ENCODE measurements around the gene SYVN1. TPM values are rescaled to one million over a fixed set of nuclear protein-coding genes. Genes with fewer than 3 reads are reported as not detected.
A peak's percentile ranks its signal among the peaks of the same experiment; 100 is the strongest.

The SYVN1 gene
- total and polyA plus RNA-seq, 10 of the 15 experiments (the other 5 are each of a cell fraction or from before 2014, with no cell fraction given) = 0.79 to 63.6 (median 20.1) TPM

DNA sequence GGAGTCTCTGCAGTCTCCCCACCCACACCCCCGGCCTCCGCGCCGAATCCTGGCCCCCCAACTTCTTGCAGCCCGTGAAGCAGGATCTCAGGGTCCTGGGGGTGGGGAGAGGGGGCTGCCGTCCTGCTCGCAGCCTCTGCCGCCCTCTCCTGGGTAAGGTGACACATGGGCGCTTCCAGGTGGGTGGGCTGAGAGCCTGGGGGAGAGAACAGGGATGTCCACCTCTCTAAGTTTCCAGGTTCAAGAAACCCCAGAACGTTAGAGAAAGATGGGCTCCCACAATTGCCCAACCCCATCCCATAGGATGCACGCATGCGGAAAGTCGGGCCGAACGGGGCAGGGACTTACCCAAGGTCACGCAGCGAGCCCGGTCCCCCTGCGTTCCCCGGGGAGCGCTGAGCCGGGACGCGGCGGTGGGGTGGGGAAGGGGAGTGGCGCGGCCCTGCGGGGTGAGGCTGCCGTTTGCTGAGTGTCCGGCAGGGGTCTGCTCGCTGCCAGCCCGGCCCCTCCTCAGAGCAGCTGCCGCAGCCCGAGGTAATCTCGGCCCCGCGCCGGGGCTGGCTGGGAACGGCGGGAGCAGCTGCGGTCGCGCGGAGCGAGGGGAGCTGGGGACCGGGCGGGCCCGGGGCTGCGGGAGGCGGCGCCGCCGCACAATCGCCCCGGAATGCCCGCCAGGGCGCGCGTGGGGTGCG is 46.7 kb upstream of the SYVN1 start (continued):
- no peak for TF ChIP-seq REST (IDR thresholded peaks at IDR 0.05; ENCODE audit: low read depth, low read length)
- no peak for TF ChIP-seq JUNB (IDR thresholded peaks at IDR 0.05)
- no peak for TF ChIP-seq RFX5 (IDR thresholded peaks at IDR 0.05; ENCODE audit: low read depth, low read length)
- TF ChIP-seq STAT1 (conservative IDR thresholded peaks at IDR 0.05) = no peak
- no peak for TF ChIP-seq POLR2AphosphoS2 (IDR thresholded peaks at IDR 0.05; ENCODE audit: low read depth, low read length)
- TF ChIP-seq NFYA (IDR thresholded peaks at IDR 0.05; ENCODE audit: borderline replicate concordance, low read depth, low read length) = no peak
- 0 out of 2 replicates have a peak, but pooled peaks have one; percentile 47 for TF ChIP-seq TCF12 (IDR thresholded peaks at IDR 0.05; ENCODE audit: low read depth, low read length)
- peak; percentile 92 for TF ChIP-seq MEF2B (IDR thresholded peaks at IDR 0.05; ENCODE audit: partially characterized antibody, poor library complexity, severe bottlenecking)
- TF ChIP-seq GABPA (IDR thresholded peaks at IDR 0.05; ENCODE audit: low read depth) = no peak
- TF ChIP-seq, protein P1, sequence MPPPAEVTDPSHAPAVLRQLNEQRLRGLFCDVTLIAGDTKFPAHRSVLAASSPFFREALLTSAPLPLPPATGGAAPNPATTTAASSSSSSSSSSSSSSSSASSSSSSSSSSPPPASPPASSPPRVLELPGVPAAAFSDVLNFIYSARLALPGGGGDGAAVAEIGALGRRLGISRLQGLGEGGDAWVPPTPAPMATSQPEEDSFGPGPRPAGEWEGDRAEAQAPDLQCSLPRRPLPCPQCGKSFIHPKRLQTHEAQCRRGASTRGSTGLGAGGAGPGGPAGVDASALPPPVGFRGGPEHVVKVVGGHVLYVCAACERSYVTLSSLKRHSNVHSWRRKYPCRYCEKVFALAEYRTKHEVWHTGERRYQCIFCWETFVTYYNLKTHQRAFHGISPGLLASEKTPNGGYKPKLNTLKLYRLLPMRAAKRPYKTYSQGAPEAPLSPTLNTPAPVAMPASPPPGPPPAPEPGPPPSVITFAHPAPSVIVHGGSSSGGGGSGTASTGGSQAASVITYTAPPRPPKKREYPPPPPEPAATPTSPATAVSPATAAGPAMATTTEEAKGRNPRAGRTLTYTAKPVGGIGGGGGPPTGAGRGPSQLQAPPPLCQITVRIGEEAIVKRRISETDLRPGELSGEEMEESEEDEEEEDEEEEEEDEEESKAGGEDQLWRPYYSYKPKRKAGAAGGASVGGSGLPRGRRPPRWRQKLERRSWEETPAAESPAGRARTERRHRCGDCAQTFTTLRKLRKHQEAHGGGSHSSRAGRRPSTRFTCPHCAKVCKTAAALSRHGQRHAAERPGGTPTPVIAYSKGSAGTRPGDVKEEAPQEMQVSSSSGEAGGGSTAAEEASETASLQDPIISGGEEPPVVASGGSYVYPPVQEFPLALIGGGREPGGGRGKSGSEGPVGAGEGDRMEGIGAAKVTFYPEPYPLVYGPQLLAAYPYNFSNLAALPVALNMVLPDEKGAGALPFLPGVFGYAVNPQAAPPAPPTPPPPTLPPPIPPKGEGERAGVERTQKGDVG (CRISPR knock-in tag; IDR thresholded peaks at IDR 0.05) = no peak
- TF ChIP-seq STAT3 (IDR thresholded peaks at IDR 0.05; ENCODE audit: low read depth, low read length) = no peak
- TF ChIP-seq BACH1 (IDR thresholded peaks at IDR 0.05; ENCODE audit: borderline replicate concordance) = peak; percentile 84
- TF ChIP-seq FOS (IDR thresholded peaks at IDR 0.05; ENCODE audit: borderline replicate concordance, extremely low read depth, insufficient read length) = no peak
- TF ChIP-seq NRF1 (conservative IDR thresholded peaks at IDR 0.05; ENCODE audit: low read depth, low read length) = no peak
- no peak for TF ChIP-seq PAX8 (IDR thresholded peaks at IDR 0.05)
- no peak for TF ChIP-seq TAF1 (IDR thresholded peaks at IDR 0.05; ENCODE audit: borderline replicate concordance, low read depth, low read length)
- TF ChIP-seq EGR1 (IDR thresholded peaks at IDR 0.05; ENCODE audit: borderline replicate concordance in 1 of 2, low read depth in 2 of 2, low read length in 2 of 2) = 0 out of 3 replicates have a peak, but pooled peaks of 1 of the 2 experiments have one; percentile 38
- TF ChIP-seq RUNX3 (IDR thresholded peaks at IDR 0.05; ENCODE audit: low read length) = peak; percentile 33
- peak; percentile 73 for TF ChIP-seq EED (IDR thresholded peaks at IDR 0.05; ENCODE audit: low read depth)
- no peak for TF ChIP-seq WRNIP1 (IDR thresholded peaks at IDR 0.05; ENCODE audit: borderline replicate concordance, low read depth, low read length)
- peak; percentile 9 for TF ChIP-seq SP1 (IDR thresholded peaks at IDR 0.05; ENCODE audit: low read depth, low read length)
- peak; percentile 29 to 59; a peak in 2 of 4 replicates for TF ChIP-seq BHLHE40 (IDR thresholded peaks at IDR 0.05; ENCODE audit: borderline replicate concordance in 1 of 2, low read depth in 2 of 2, low read length in 1 of 2)
- no peak for TF ChIP-seq SIN3A (IDR thresholded peaks at IDR 0.05; ENCODE audit: low read depth, low read length)
- no peak for TF ChIP-seq MTA2 (IDR thresholded peaks at IDR 0.05; ENCODE audit: low read depth)
